CD4-positive, alpha-beta T cell treated with Interleukin-6 for 4 hours (primary cell): ENCODE data around the gene GBF1.
A peak's percentile ranks its signal among the peaks of the same experiment; 100 is the strongest.
"Not testable (repeated sequence)": the region's sequence is repeated elsewhere in the genome, so short reads cannot be mapped to it uniquely, and the experiment has no call there.

Experiments used
- DNase-seq: peaks from one replicate; pipeline ENCODE4 v3.0.0-alpha.2; 2020; ENCODE audit warnings: mixed read lengths

The GBF1 gene

GRCh38 chr10:102245082-102245931 lies at the start of gene GBF1:
Gene GBF1 (plus strand): TSS chr10:102245532. CDS start chr10:102258939, 13,407 bp downstream.
- peak; percentile 88 for DNase-seq

GRCh38 chr10:102196893-102197292 lies 48.4 kb upstream of the GBF1 start:
- DNase-seq: no peak

- DNase-seq: no peak
Observed at GRCh38 chr10:102198027-102198426, 47.3 kb upstream of the GBF1 start.

GRCh38 chr10:102200751-102201640 lies 44.3 kb upstream of the GBF1 start:
- DNase-seq: no peak

DNA sequence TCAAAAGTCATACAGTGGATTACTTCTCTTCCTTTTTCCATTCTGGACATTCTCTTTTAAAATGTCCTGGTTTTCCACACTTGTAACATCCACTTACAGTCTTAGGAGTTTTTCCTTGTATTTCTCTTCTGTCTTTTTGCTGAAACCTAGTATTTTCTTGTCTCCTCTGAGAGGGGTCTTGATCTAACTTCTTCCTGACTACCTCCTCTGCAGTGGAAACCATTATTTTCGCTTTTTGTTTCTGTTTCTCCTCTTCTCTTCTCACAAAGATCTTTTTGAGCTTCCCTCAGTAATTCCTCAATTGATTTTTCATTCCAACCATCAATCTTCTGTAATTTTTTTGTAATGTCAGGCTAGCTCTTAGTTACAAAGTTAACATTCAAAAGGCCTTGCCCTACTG lies 42.9 kb upstream of the GBF1 start:
- no peak for DNase-seq

- no peak for DNase-seq
Observed at GRCh38 chr10:102208311-102209035, 36.9 kb upstream of the GBF1 start.

DNA sequence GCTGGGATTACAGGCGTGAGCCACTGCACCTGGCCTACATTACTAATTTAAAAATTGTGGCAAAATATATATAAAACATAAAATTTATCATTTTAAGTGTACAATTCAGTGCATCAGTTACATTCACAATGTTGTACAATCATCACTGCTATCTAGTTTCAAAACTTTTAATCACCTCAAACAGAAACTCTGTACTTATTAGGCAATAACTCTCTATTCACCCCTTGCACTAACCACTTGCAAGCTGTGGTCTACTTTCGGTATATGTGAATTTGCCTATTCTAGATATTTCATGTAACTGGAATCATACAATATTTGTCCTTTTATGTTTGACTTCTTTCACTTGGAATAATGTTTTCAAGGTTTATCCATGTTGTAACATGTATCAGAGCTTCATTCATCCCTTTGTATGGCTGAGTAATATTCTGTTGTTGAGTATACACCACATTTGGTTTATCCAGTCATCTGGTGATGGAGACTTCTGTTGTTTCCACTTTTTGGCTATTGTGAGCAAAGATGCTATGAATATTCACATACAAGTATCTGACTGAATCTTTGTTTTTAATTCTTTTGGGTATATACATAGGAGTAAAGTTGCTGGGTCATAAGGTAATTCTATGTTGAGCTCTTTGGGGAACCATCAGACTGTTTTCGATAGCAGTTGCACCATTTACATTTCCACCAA lies 33.6 kb upstream of the GBF1 start:
- DNase-seq: no peak

GRCh38 chr10:102213599-102213998 lies 31.7 kb upstream of the GBF1 start:
- not testable (repeated sequence) for DNase-seq

DNA sequence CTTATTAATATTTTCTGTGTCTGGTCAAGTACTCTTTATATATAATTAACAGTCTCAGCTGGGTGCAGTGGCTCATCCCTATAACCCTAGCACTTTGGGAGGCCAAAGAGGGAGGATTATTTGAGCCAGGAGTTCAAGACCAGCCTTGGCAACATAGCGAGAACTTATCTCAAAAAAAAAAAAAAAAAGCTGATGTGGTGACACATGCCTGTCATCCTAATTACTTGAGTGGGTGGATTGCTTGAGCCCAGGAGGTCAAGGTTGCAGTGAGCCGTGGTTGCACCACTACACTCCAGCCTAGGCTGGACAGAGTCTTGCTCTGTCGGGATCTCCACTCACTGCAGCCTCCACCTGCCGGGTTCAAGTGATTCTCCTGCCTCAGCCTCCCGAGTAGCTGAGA lies 26.0 kb upstream of the GBF1 start:
- no peak for DNase-seq

- no peak for DNase-seq
Observed at GRCh38 chr10:102220612-102221011, 24.7 kb upstream of the GBF1 start.

DNA sequence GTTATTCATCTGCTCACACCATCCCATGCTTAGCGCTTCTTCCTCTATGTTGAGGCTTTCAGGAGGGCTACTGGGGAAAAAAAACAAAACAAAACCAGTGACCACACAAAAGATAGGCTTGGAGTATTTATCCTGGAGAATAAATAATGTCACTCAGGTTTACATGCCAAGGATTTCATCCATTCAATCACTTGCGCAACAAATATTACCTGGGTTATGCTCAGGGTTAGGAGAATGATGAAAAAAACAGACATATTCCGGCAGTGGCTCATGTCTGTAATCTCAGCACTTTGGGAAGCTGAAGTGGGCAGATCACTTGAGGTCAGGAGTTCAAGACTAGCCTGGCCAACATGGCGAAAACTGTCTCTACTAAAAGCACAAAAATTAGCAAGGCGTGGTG lies 22.5 kb upstream of the GBF1 start:
- DNase-seq: no peak

- DNase-seq: peak; percentile 89
Observed at GRCh38 chr10:102225646-102226541, 19.4 kb upstream of the GBF1 start, which contains the start of gene ELOVL3. Gene ELOVL3 (plus strand): TSS chr10:102226299. CDS start chr10:102226549, 250 bp downstream.

GRCh38 chr10:102226542-102226870 lies 18.8 kb upstream of the GBF1 start:
- DNase-seq: no peak

GRCh38 chr10:102227050-102227449 lies 18.3 kb upstream of the GBF1 start:
- DNase-seq: no peak

GRCh38 chr10:102229810-102230263 lies 15.5 kb upstream of the GBF1 start:
- DNase-seq: peak; percentile 90

- peak; percentile 25 for DNase-seq
Observed at GRCh38 chr10:102230264-102230860, 15.0 kb upstream of the GBF1 start.

GRCh38 chr10:102230861-102231356 lies 14.4 kb upstream of the GBF1 start:
- DNase-seq: peak; percentile 62

- peak; percentile 70 for DNase-seq
Observed at GRCh38 chr10:102231357-102232318, 13.7 kb upstream of the GBF1 start.

GRCh38 chr10:102233997-102234396 lies 11.3 kb upstream of the GBF1 start:
- DNase-seq: no peak
